ENCODE results near the gene ATRX.
"Not testable (repeated sequence)": the region's sequence is repeated elsewhere in the genome, so short reads cannot be mapped to it uniquely, and the experiment has no call there.

ATRX gene

GRCh38 chrX:77622672-77623071, 163.3 kb downstream of the ATRX start:
- H3K36me3 ChIP-seq (ENCODE audit: insufficient read depth, low read length): peaks cover 15% of the 10 kb centered on the region
- H3K9ac ChIP-seq (ENCODE audit: insufficient read length): no peak overlapping the region
- no peaks in the 10 kb centered on the region for H3K9me3 ChIP-seq (ENCODE audit: low read depth, low read length)
- DNase-seq (ENCODE audit: low read depth, low spot score): no peak
- H3K4me3 ChIP-seq: no peak overlapping the region
- no peak for TF ChIP-seq EZH2 (IDR thresholded peaks at IDR 0.05)
- TF ChIP-seq FOXP2 (optimal IDR thresholded peaks at IDR 0.05; ENCODE audit: control extremely low read depth, extremely low read length, insufficient read depth): no peak
- TF ChIP-seq POLR2AphosphoS5 (IDR thresholded peaks at IDR 0.05; ENCODE audit: borderline replicate concordance, low read depth, low read length): no peak
- no peak overlapping the region for H3K27ac ChIP-seq

GRCh38 chrX:77622233-77622632, 163.8 kb downstream of the ATRX start:
- TF ChIP-seq FOXP2 (optimal IDR thresholded peaks at IDR 0.05; ENCODE audit: control extremely low read depth, extremely low read length, insufficient read depth): no peak
- no peak for TF ChIP-seq POLR2AphosphoS5 (IDR thresholded peaks at IDR 0.05; ENCODE audit: borderline replicate concordance, low read depth, low read length)
- TF ChIP-seq EZH2 (IDR thresholded peaks at IDR 0.05): no peak

GRCh38 chrX:77621453-77621852, 164.6 kb downstream of the ATRX start:
- H3K9ac ChIP-seq (ENCODE audit: insufficient read length); H3K4me3 ChIP-seq; H3K27ac ChIP-seq; H3K9me3 ChIP-seq (ENCODE audit: low read depth, low read length); DNase-seq (ENCODE audit: low read depth, low spot score): not testable (repeated sequence)
- peaks cover 21% of the 10 kb centered on the region for H3K36me3 ChIP-seq (ENCODE audit: insufficient read depth, low read length)

More at GRCh38 chrX:77622233-77622632, 163.8 kb downstream of the ATRX start:
- DNase-seq (ENCODE audit: low read depth, low spot score): no peak
- Histone ChIP-seq H3K9ac (ENCODE audit: insufficient read length) (no peak overlapping the region), H3K27ac (no peak overlapping the region), H3K9me3 (ENCODE audit: low read depth, low read length) (no peaks in the 10 kb centered on the region), H3K4me3 (no peak overlapping the region), H3K36me3 (ENCODE audit: insufficient read depth, low read length) (peaks cover 14% of the 10 kb centered on the region)

GRCh38 chrX:77617206-77617605, 168.8 kb downstream of the ATRX start:
- Histone ChIP-seq H3K9ac (ENCODE audit: insufficient read length) (no peak overlapping the region), H3K27ac (no peak overlapping the region), H3K36me3 (ENCODE audit: insufficient read depth, low read length) (peaks cover 42% of the 10 kb centered on the region), H3K4me3 (no peak overlapping the region), H3K9me3 (ENCODE audit: low read depth, low read length) (no peaks in the 10 kb centered on the region)
- no peak for TF ChIP-seq FOXP2 (optimal IDR thresholded peaks at IDR 0.05; ENCODE audit: control extremely low read depth, extremely low read length, insufficient read depth)
- no peak for TF ChIP-seq EZH2 (IDR thresholded peaks at IDR 0.05)
- TF ChIP-seq POLR2AphosphoS5 (IDR thresholded peaks at IDR 0.05; ENCODE audit: borderline replicate concordance, low read depth, low read length): no peak
- no peak for DNase-seq (ENCODE audit: low read depth, low spot score)

- H3K36me3 ChIP-seq (ENCODE audit: insufficient read depth, low read length): peaks cover 7% of the 10 kb centered on the region; the same call in 1 of the 2 replicates
These were observed 182.2 kb downstream of the ATRX start for GRCh38 chrX:77603635-77604336.

GRCh38 chrX:77597511-77597910, 188.5 kb downstream of the ATRX start:
- Histone ChIP-seq H3K9ac (ENCODE audit: insufficient read length) (no peak overlapping the region), H3K4me3 (no peak overlapping the region), H3K9me3 (ENCODE audit: low read depth, low read length) (no peaks in the 10 kb centered on the region), H3K36me3 (ENCODE audit: insufficient read depth, low read length) (peaks cover 11% of the 10 kb centered on the region), H3K27ac (no peak overlapping the region)
- TF ChIP-seq FOXP2 (optimal IDR thresholded peaks at IDR 0.05; ENCODE audit: control extremely low read depth, extremely low read length, insufficient read depth) (no peak), EZH2 (IDR thresholded peaks at IDR 0.05) (no peak), POLR2AphosphoS5 (IDR thresholded peaks at IDR 0.05; ENCODE audit: borderline replicate concordance, low read depth, low read length) (no peak)
- DNase-seq (ENCODE audit: low read depth, low spot score): no peak

More at GRCh38 chrX:77603635-77604336, 182.2 kb downstream of the ATRX start:
- Histone ChIP-seq H3K9ac (ENCODE audit: insufficient read length) (no peak overlapping the region), H3K9me3 (ENCODE audit: low read depth, low read length) (no peaks in the 10 kb centered on the region), H3K27ac (no peak overlapping the region), H3K4me3 (no peak overlapping the region)
- no peak for DNase-seq (ENCODE audit: low read depth, low spot score)
- TF ChIP-seq FOXP2 (optimal IDR thresholded peaks at IDR 0.05; ENCODE audit: control extremely low read depth, extremely low read length, insufficient read depth): no peak
- TF ChIP-seq EZH2 (IDR thresholded peaks at IDR 0.05): no peak
- no peak for TF ChIP-seq POLR2AphosphoS5 (IDR thresholded peaks at IDR 0.05; ENCODE audit: borderline replicate concordance, low read depth, low read length)

- Histone ChIP-seq H3K36me3 (ENCODE audit: insufficient read depth, low read length) (peaks cover 11% of the 10 kb centered on the region), H3K9ac (ENCODE audit: insufficient read length) (no peak overlapping the region), H3K4me3 (no peak overlapping the region), H3K27ac (no peak overlapping the region), H3K9me3 (ENCODE audit: low read depth, low read length) (no peaks in the 10 kb centered on the region)
- DNase-seq (ENCODE audit: low read depth, low spot score): no peak
- TF ChIP-seq EZH2 (IDR thresholded peaks at IDR 0.05): no peak
- no peak for TF ChIP-seq POLR2AphosphoS5 (IDR thresholded peaks at IDR 0.05; ENCODE audit: borderline replicate concordance, low read depth, low read length)
- TF ChIP-seq FOXP2 (optimal IDR thresholded peaks at IDR 0.05; ENCODE audit: control extremely low read depth, extremely low read length, insufficient read depth): no peak
These were observed 188.9 kb downstream of the ATRX start for GRCh38 chrX:77597090-77597489.

- Histone ChIP-seq H3K9me3 (ENCODE audit: low read depth, low read length) (no peaks in the 10 kb centered on the region), H3K27ac (no peak overlapping the region), H3K9ac (ENCODE audit: insufficient read length) (no peak overlapping the region), H3K4me3 (no peak overlapping the region), H3K36me3 (ENCODE audit: insufficient read depth, low read length) (peaks cover 14% of the 10 kb centered on the region)
- TF ChIP-seq POLR2AphosphoS5 (IDR thresholded peaks at IDR 0.05; ENCODE audit: borderline replicate concordance, low read depth, low read length) (no peak), EZH2 (IDR thresholded peaks at IDR 0.05) (no peak), FOXP2 (optimal IDR thresholded peaks at IDR 0.05; ENCODE audit: control extremely low read depth, extremely low read length, insufficient read depth) (no peak)
- DNase-seq (ENCODE audit: low read depth, low spot score): no peak
These were observed 190.2 kb downstream of the ATRX start for GRCh38 chrX:77595848-77596247.

- DNase-seq (ENCODE audit: low read depth, low spot score): no peak
- peaks cover 29% of the 10 kb centered on the region for H3K36me3 ChIP-seq (ENCODE audit: insufficient read depth, low read length)
- no peak overlapping the region for H3K4me3 ChIP-seq
- TF ChIP-seq FOXP2 (optimal IDR thresholded peaks at IDR 0.05; ENCODE audit: control extremely low read depth, extremely low read length, insufficient read depth) (no peak), POLR2AphosphoS5 (IDR thresholded peaks at IDR 0.05; ENCODE audit: borderline replicate concordance, low read depth, low read length) (no peak), EZH2 (IDR thresholded peaks at IDR 0.05) (no peak)
- no peak overlapping the region for H3K9ac ChIP-seq (ENCODE audit: insufficient read length)
- no peak overlapping the region for H3K27ac ChIP-seq
- H3K9me3 ChIP-seq (ENCODE audit: low read depth, low read length): no peaks in the 10 kb centered on the region; the same call in 1 of the 2 replicates
These were observed 213.7 kb downstream of the ATRX start for GRCh38 chrX:77572322-77572721.
